ENCODE data around the gene PTTG1IP.

The PTTG1IP gene

GRCh38 chr21:44817914-44818639, 55.4 kb downstream of the PTTG1IP start, which contains the start of gene SUMO3:
TSS of gene SUMO3 (minus strand) at chr21:44818062. CDS start at chr21:44817968, 94 bp downstream.
- no peak for DNase-seq

GRCh38 chr21:44817506-44817880, 56.0 kb downstream of the PTTG1IP start:
- no peak for DNase-seq

- DNase-seq, result no peak
Measured at GRCh38 chr21:44816761-44817505, 56.6 kb downstream of the PTTG1IP start.

DNA sequence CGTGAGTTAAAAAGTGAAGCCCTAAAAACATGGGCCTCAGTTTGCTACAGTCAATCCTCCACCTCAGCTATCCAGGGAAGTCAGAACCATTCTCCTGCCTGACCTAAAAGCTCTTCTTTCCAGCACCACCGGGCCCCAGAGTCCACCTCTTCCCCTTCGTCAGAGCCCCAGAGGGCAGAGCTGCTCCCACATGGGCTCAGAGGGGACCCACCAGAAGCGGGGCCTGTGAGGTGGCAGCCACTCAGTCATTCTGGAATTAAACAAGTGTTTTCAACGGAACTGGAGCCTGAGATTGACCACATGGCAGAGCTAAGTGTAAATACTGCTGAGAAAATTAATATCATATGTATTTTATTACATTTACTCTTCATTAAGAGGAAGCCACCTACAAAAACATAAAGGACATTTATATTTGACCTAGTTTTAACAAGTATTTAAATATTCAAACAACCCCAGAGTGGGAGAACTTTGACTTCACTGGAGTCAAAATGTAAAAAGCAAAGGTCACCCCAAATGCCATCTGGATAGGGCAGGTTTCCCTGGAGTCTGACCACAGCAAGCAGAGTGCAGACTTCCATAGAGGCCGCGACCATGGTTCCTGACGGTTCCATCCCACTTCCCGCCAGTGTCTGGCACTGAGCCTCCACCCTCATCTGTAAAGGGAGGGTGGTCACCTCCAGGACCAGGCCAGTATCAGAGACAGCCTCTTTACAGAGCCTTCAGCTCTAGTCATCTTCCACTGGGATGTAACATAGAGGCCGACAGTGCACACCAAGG, 57.5 kb downstream of the PTTG1IP start:
- DNase-seq, result no peak

DNA sequence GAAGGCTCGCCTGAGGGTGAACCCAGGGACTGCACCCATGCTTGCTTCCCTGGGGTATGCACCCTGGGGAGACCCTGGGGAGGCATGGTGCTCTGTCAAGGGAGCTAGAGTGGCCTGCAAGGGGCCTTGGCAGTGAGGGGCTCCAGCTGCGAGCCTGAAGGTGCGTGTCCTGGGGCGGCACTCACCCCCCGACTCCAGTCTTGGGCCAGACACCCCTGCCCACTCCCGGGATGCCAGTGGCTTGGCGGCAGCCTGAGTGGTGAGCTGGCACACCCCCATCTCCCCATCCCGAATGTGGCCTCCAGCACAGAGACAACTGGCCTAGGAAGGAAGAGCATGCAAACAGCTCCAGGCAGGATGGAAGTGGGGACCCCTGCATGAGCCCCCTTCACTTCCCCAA, 58.3 kb downstream of the PTTG1IP start:
- DNase-seq, result no peak

DNA sequence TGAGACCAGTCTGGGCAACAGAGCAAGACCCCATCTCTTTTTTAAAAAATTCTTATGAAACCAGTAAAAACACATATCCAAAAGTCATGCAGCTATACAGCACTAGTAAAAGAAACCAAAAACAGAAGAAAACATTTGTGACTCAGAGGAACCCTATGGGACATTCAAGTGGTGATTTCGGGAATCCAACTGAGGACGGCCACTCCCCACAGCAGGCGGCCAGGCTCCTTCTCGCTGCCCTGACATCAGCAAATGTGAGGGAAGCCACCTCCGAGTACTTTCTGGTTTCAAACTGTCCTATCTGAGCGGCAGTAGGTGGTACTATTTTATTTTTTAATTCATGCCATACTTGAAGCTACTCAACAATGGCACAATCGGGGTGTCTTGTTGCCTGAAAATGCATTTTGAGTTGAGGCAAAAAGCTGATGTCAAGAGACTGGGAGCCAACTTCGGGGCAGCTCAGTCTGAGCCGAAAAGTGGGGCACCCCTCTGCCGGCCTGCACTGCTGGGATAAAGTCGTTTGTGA, 58.9 kb downstream of the PTTG1IP start:
- no peak for DNase-seq

GRCh38 chr21:44813727-44814126, 59.8 kb downstream of the PTTG1IP start:
- DNase-seq, result no peak

DNA sequence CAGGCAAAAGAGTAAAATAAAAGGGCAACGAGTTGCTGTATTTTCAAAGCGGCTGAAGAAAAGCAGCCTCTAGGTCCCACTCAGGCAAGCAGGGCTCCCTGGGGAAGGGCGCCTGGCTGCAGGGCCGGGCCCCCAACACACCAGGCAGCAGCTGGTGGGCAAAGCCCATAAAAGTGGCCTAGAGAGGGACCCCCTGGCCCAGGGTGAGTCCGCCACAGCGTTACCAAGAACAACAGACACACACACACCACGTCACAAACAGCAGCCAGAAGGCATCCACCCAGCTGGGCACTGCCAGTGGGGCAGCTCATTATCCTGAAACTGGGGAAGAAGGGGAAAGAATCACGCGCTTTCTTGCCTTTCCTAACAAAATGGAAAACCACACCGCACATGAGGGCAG, 60.3 kb downstream of the PTTG1IP start:
- no peak for DNase-seq

GRCh38 chr21:44812640-44813039, 60.9 kb downstream of the PTTG1IP start:
- no peak for DNase-seq

DNA sequence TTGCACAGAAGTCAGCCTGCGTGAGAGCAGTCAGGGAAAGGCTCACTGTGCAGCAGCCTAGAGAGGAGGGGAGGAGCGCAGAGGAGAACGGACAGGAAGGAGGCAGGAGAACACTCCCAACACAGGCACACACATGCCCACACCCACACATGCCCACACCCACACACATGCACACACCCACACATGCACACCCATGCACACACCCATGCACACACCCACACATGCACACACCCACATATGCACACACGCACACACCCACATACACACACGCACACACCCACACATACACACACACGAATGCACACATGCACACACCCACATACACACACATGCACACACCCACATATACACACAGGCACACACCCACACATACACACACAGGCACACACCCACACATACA, 62.7 kb downstream of the PTTG1IP start:
- no peak for DNase-seq

DNA sequence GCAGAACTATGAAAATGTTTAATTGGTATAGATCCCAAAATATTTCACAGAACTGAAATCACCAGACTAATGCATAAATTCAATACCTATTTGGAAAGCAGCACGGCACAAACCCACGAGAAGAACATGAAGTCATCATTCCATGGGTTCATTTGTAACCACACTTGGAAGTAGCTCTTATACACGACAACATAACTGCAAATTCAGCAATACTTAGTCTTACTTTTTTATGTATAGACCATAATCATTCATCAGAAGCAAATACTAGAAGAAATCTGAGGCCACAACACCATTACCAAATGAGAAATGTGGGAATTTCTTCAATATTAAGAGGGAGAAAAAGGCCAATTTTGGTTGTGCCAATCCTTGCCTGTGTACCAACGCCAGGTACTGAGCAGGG, 67.6 kb downstream of the PTTG1IP start:
- DNase-seq, result no peak

- DNase-seq, result no peak
Measured at GRCh38 chr21:44805226-44805625, 68.3 kb downstream of the PTTG1IP start.

DNA sequence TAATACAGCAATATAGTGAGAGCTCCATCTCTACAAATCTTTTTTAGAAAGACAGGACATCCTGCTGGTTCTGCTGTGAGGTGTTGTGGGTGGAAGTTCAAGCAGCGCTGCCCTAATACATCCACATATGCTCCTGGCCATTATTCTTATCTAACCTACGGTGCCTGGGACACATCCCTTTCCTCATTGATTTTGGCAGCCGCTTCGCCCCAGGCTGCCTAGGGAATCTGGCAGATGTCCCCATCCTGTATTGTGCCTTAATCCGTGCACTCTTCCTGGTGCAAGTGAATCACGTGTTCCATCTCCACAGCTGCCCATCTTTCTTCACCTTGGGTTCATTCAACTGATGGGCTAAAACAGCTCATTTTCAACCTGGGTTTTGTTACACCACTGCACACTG, 68.7 kb downstream of the PTTG1IP start:
- DNase-seq, result no peak

GRCh38 chr21:44803651-44804050, 69.8 kb downstream of the PTTG1IP start:
- DNase-seq, result no peak

DNA sequence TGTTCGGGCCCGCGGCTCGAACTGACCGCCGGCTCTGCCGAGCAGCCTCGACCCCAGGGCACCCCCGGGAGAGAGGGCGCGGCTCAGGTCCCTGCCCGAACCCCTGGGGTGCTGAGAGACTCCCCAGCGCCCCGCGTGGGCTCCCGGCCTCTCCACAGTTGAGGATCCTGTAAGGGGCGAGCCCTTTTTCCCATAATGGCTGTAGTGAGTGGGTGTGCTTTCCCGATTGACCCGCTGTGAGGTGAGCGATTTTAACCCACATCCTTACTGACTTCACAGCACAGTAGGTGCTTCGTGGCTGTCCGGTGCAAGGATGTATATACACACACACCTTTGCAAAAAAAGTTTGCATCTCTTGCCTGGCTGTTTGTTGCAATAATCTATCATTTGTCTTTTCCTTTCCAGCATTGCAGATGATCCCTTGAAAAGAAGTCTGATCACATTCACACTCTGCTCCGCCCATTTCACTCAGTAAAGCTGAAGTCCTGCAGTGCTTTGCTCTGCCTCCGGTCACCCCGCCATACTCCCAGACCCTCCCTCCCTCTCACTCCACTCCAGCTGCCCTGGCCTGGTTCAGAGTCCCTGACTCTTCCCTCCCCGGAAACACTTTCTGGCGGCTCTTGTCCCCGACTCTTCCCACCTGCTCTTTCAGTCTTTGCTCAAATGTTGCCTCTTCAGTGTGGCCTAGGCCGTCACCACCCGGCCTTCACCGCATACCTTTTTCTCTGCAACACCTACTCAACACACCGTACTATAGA, 70.9 kb downstream of the PTTG1IP start:
- DNase-seq, result no peak

GRCh38 chr21:44801468-44802395, 71.8 kb downstream of the PTTG1IP start, which contains the start of gene UBE2G2:
TSS of gene UBE2G2 (minus strand) at chr21:44801820. CDS start at chr21:44801748, 72 bp downstream.
- no peak for DNase-seq

GRCh38 chr21:44800971-44801467, 72.5 kb downstream of the PTTG1IP start:
- DNase-seq, result no peak

DNA sequence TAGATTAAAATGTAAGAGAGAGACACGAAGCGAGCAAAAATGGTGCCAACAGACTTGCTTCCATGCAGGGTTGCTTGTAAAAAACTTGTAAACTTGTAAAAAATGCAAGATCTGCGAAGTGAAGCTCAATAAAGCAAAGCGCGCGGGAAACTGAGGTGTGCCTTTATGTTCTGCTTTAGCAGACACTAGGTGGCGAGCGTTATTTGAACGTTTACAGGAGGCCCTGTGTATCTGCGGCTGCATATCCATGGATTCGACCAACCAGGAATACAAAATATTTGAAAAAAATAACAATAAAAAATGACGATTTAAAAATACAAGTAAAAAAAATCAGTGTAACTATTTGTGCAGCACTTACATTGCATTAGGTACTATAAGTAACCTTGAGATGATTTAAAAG, 73.4 kb downstream of the PTTG1IP start:
- no peak for DNase-seq

DNA sequence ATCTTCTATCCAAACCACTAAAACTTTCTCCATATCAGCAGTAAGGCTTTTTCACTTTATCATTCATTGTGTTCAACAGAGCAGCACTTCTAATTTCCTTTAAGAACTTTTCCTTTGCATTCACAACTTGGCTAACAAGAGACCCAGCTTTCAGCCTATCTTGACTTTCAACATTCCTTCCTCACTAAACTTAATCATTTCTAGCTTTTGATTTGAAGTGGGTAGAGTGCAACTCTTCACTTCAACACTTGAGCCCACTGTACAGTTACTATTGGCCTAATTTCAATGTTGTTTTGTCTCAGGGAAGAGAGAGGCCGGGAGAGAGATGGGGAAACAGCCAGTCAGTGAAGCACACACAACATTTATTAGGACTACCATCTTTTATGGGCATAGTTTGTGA, 73.8 kb downstream of the PTTG1IP start:
- DNase-seq, result no peak
